ENCODE results near the gene HOXC10.

DNA sequence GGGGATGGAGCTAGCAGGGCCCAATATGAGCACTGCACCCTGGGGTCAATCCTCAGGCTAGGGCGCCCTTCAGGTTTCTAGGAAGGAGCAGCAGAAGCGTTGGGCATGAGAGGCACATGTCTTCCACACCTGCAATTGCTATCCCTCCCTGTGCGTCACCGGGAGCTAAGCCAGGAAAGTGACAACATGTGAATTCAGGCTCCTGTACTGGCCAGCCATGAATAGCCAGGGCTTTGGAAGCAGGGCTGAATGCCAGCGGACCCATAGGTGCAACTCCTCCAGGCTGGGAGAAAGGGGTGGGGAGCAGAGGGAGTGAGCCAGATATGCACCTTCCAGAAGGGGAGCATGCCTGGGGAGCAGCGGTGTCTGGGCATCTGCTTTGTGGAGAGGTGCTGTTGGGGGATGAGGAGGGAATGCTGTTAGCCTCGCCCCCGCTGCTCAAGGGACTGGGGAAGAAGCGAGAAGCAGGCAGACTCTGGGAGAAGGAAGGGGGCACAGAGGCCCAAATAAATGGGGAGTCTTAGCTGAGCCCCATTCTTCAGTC is 54.0 kb downstream of the HOXC10 start:
- no peak for TF ChIP-seq FOSL1 (IDR thresholded peaks at IDR 0.05; ENCODE audit: insufficient read depth, low read depth, low read length)
- TF ChIP-seq, protein P1, sequence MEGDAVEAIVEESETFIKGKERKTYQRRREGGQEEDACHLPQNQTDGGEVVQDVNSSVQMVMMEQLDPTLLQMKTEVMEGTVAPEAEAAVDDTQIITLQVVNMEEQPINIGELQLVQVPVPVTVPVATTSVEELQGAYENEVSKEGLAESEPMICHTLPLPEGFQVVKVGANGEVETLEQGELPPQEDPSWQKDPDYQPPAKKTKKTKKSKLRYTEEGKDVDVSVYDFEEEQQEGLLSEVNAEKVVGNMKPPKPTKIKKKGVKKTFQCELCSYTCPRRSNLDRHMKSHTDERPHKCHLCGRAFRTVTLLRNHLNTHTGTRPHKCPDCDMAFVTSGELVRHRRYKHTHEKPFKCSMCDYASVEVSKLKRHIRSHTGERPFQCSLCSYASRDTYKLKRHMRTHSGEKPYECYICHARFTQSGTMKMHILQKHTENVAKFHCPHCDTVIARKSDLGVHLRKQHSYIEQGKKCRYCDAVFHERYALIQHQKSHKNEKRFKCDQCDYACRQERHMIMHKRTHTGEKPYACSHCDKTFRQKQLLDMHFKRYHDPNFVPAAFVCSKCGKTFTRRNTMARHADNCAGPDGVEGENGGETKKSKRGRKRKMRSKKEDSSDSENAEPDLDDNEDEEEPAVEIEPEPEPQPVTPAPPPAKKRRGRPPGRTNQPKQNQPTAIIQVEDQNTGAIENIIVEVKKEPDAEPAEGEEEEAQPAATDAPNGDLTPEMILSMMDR (IDR thresholded peaks at IDR 0.05; ENCODE audit: control extremely low read depth in 1 of 3, insufficient read depth in 1 of 3, low read depth in 1 of 3, low read length in 3 of 3) = no peak
- TF ChIP-seq TCF12 (IDR thresholded peaks at IDR 0.05; ENCODE audit: low read depth, low read length) = no peak
- no peak for TF ChIP-seq ZNF274 (IDR thresholded peaks at IDR 0.05; ENCODE audit: borderline replicate concordance, extremely low read depth, low read length)
- TF ChIP-seq, protein P2, sequence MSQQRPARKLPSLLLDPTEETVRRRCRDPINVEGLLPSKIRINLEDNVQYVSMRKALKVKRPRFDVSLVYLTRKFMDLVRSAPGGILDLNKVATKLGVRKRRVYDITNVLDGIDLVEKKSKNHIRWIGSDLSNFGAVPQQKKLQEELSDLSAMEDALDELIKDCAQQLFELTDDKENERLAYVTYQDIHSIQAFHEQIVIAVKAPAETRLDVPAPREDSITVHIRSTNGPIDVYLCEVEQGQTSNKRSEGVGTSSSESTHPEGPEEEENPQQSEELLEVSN (IDR thresholded peaks at IDR 0.05) = no peak
- TF ChIP-seq EP300 (IDR thresholded peaks at IDR 0.05; ENCODE audit: borderline replicate concordance in 1 of 2, low read depth in 2 of 2, low read length in 2 of 2) = no peak
- no peak for TF ChIP-seq CHD1 (IDR thresholded peaks at IDR 0.05; ENCODE audit: low read depth, low read length)
- no peak for TF ChIP-seq SIRT6 (IDR thresholded peaks at IDR 0.05; ENCODE audit: low read length)
- TF ChIP-seq YY1 (IDR thresholded peaks at IDR 0.05; ENCODE audit: low read depth, low read length) = no peak
- no peak for TF ChIP-seq BCL11A (IDR thresholded peaks at IDR 0.05; ENCODE audit: low read depth in 2 of 2, low read length in 2 of 2)
